GM12892 (cell line): ENCODE results near the gene DRAP1.

Experiments
- POLR2A ChIP-seq: IDR thresholded peaks from 2 replicates; pipeline ENCODE4 v1.6.1; 2011; ENCODE audit warnings: low read depth, low read length, control low read depth
- TAF1 ChIP-seq: IDR thresholded peaks from 2 replicates; pipeline ENCODE4 v1.6.1; 2011; ENCODE audit warnings: low read depth, mild to moderate bottlenecking, control low read depth, low read length, borderline replicate concordance

GRCh38 chr11:65934014-65934413 lies 14.8 kb downstream of the DRAP1 start:
- TF ChIP-seq POLR2A (no peak), TAF1 (no peak)
